Keratinocyte (primary cell): ENCODE results near the gene AGPAT2. TPM values are rescaled to one million over a fixed set of nuclear protein-coding genes. Genes with fewer than 3 reads are reported as not detected.

ENCODE experiments used
- DNase-seq: peaks from one replicate; pipeline ENCODE4 v3.0.0-alpha.2; 2011; ENCODE audit warnings: low read depth, missing footprints, low spot score
- FAIRE-seq: peaks from 2 replicates; lab custom pipeline; 2011; peaks lifted over from hg19 to GRCh38; lab: Jason Lieb, UNC
- H2AFZ ChIP-seq: 2 replicates; pipeline ENCODE4 v1.6.0; 2012; ENCODE audit warnings: low read length, control low read depth, inconsistent platforms; ENCODE audit not compliant: control insufficient read depth
- H3K27ac ChIP-seq: 2 replicates; pipeline ENCODE4 v1.5.1; 2011; ENCODE audit warnings: low read length; ENCODE audit not compliant: control insufficient read depth, insufficient read depth
- H3K27me3 ChIP-seq: 3 replicates; pipeline ENCODE4 v1.6.0; 2011; ENCODE audit warnings: low read length; ENCODE audit not compliant: control insufficient read depth, insufficient read depth; ENCODE audit errors: extremely low read depth
- H3K36me3 ChIP-seq, 2 experiments: 2 replicates in 1 of 2; 3 replicates in 1 of 2; pipeline ENCODE4 v1.5.1; 2011; ENCODE audit warnings: low read length in 2 of 2, mild to moderate bottlenecking in 1 of 2; ENCODE audit not compliant: control insufficient read depth in 2 of 2, insufficient read depth in 2 of 2; ENCODE audit errors: extremely low read depth in 1 of 2
- H3K4me1 ChIP-seq: 3 replicates; pipeline ENCODE4 v1.5.1; 2011; ENCODE audit warnings: low read length; ENCODE audit not compliant: control insufficient read depth, insufficient read depth; ENCODE audit errors: extremely low read depth
- H3K4me2 ChIP-seq: 3 replicates; pipeline ENCODE4 v1.6.0; 2011; ENCODE audit warnings: low read depth, low read length; ENCODE audit not compliant: control insufficient read depth, insufficient read depth; ENCODE audit errors: extremely low read depth
- H3K4me3 ChIP-seq, 3 experiments: fragments of 200-600 bp in 1 of 3; sonication (generic) in 1 of 3; 2 replicates in 2 of 3; 3 replicates in 1 of 3; pipeline ENCODE4 v1.5.1; 2011 to 2016; ENCODE audit warnings: low read length in 3 of 3, mild to moderate bottlenecking in 3 of 3, control low read depth in 2 of 3, inconsistent platforms in 1 of 3, low read depth in 1 of 3, mixed read lengths in 1 of 3, mixed run types in 1 of 3, moderate library complexity in 1 of 3; ENCODE audit not compliant: control insufficient read depth in 2 of 3, insufficient read depth in 2 of 3; ENCODE audit errors: extremely low read depth in 1 of 3
- H3K79me2 ChIP-seq: 2 replicates; pipeline ENCODE4 v1.6.0; 2012; ENCODE audit warnings: low read length; ENCODE audit not compliant: control insufficient read depth, insufficient read depth
- H3K9ac ChIP-seq: 3 replicates; pipeline ENCODE4 v1.6.0; 2011; ENCODE audit warnings: low read length; ENCODE audit not compliant: control insufficient read depth, insufficient read depth; ENCODE audit errors: extremely low read depth
- H3K9me1 ChIP-seq: 3 replicates; pipeline ENCODE4 v1.6.0; 2011; ENCODE audit warnings: low read length; ENCODE audit not compliant: control insufficient read depth, insufficient read depth; ENCODE audit errors: extremely low read depth
- H3K9me3 ChIP-seq: 2 replicates; pipeline ENCODE4 v1.5.1; 2012; ENCODE audit warnings: low read depth, low read length; ENCODE audit not compliant: control insufficient read depth
- H4K20me1 ChIP-seq: 3 replicates; pipeline ENCODE4 v1.6.0; 2011; ENCODE audit warnings: low read length; ENCODE audit not compliant: control insufficient read depth, insufficient read depth; ENCODE audit errors: extremely low read depth
- CTCF ChIP-seq, 3 experiments: IDR thresholded peaks in 1 of 3; conservative IDR thresholded peaks in 1 of 3; optimal IDR thresholded peaks in 1 of 3; 2 replicates in 2 of 3; 3 replicates in 1 of 3; pipeline versions ENCODE3 to v1.5.1; 2011; ENCODE audit warnings: low read length in 3 of 3, mild to moderate bottlenecking in 3 of 3, moderate library complexity in 2 of 3, control low read depth in 1 of 3, inconsistent platforms in 1 of 3; ENCODE audit not compliant: insufficient read depth in 2 of 3; ENCODE audit errors: extremely low read depth in 1 of 3
- EZH2 ChIP-seq: IDR thresholded peaks from one replicate; pipeline ENCODE4 v1.6.1; 2012; ENCODE audit warnings: inconsistent platforms, mild to moderate bottlenecking, low read length, moderate library complexity
- dilution Hi-C: fragments of 300-500 bp; cut with MboI; formaldehyde crosslinking; loops from one replicate; pipeline ENCODE4 v1.7.0; 2020; ENCODE audit warnings: low sequenced_read_pairs; ENCODE audit not compliant: extremely low pct_ligation_motif_present
- polyA plus RNA-seq, 5 experiments: library from polyadenylated mRNA; depleted of rRNA in 3 of 5; stranded (reverse) in 3 of 5; stranded (forward) in 1 of 5; unstranded in 1 of 5; fragments of >200 nt; gene quantifications; 1 replicate in 1 of 5; 2 replicates in 3 of 5; 3 replicates in 1 of 5; pipeline versions ENCODE4 v1.2.1 to v1.2.3, GENCODE V29; 2011 to 2012; ENCODE audit warnings: missing spikeins in 2 of 5, low read depth in 1 of 5, low replicate concordance in 1 of 5

Gene AGPAT2
- polyA plus RNA-seq, 1 donor (not counting 4 experiments of a cell fraction or from before 2014, with no cell fraction given), result 26.5 TPM

- H3K9ac ChIP-seq, result no peak overlapping the region
- H2AFZ ChIP-seq, result no peak overlapping the region
- dilution Hi-C loops, result no loop called here
- no peak for FAIRE-seq
- TF ChIP-seq CTCF (optimal IDR thresholded peaks at IDR 0.05 in 1 of 3, IDR thresholded peaks at IDR 0.05 in 1 of 3, conservative IDR thresholded peaks at IDR 0.05 in 1 of 3; ENCODE audit: extremely low read depth in 1 of 3, insufficient read depth in 2 of 3, low read length in 3 of 3), result no peak
- no peak for TF ChIP-seq EZH2
- no peaks in the 10 kb centered on the region for H3K9me3 ChIP-seq
- H3K27ac ChIP-seq, result no peak overlapping the region
- DNase-seq, result no peak
- no peaks in the 10 kb centered on the region for H3K79me2 ChIP-seq
- no peaks in the 10 kb centered on the region for H3K36me3 ChIP-seq
- no peak overlapping the region for H3K4me3 ChIP-seq
- H3K4me1 ChIP-seq, result peaks cover 2% of the 10 kb centered on the region
- no peak overlapping the region for H3K4me2 ChIP-seq
- H3K27me3 ChIP-seq, result peaks cover 36% of the 10 kb centered on the region
- H3K9me1 ChIP-seq, result no peaks in the 10 kb centered on the region
- H4K20me1 ChIP-seq, result no peaks in the 10 kb centered on the region
These were observed 26.2 kb downstream of the AGPAT2 start for GRCh38 chr9:136660971-136661550.

- Histone ChIP-seq H3K9me1 (no peaks in the 10 kb centered on the region), H4K20me1 (no peaks in the 10 kb centered on the region), H3K4me1 (peaks cover 6% of the 10 kb centered on the region), H3K4me3 (no peak overlapping the region), H3K4me2 (no peak overlapping the region), H2AFZ (no peak overlapping the region), H3K27me3 (peaks cover 35% of the 10 kb centered on the region), H3K36me3 (no peaks in the 10 kb centered on the region), H3K9me3 (no peaks in the 10 kb centered on the region), H3K27ac (no peak overlapping the region), H3K79me2 (no peaks in the 10 kb centered on the region), H3K9ac (no peak overlapping the region)
- dilution Hi-C loops, result no loop called here
- TF ChIP-seq EZH2, result no peak
- no peak for TF ChIP-seq CTCF (optimal IDR thresholded peaks at IDR 0.05 in 1 of 3, IDR thresholded peaks at IDR 0.05 in 1 of 3, conservative IDR thresholded peaks at IDR 0.05 in 1 of 3; ENCODE audit: extremely low read depth in 1 of 3, insufficient read depth in 2 of 3, low read length in 3 of 3)
- FAIRE-seq, result no peak
- DNase-seq, result no peak
These were observed 27.1 kb downstream of the AGPAT2 start for GRCh38 chr9:136659861-136660784.
